PC-3 (cell line): ENCODE results near the gene SLC6A6. TPM values are rescaled to one million over a fixed set of nuclear protein-coding genes. Genes with fewer than 3 reads are reported as not detected.

Source experiments
- ATAC-seq: fragments of 200-7000 bp; cut with Tn5 transposase; 2 replicates; pipeline ENCODE4 v1.9.1; 2020; ENCODE audit warnings: mild to moderate bottlenecking, moderate library complexity
- BruUV-seq: library from RNA; stranded (reverse); fragments of 400-500 nt; replicated peaks from 2 replicates; lab custom pipeline; 2021; lab: Mats Ljungman, UMichigan
- CTCF ChIA-PET: fragments of 300-600 bp; sonication (Branson Sonifier 250); formaldehyde crosslinking; loops from one replicate; lab custom pipeline; 2022; ENCODE audit warnings: antibody characterized with exemption; lab: Charles Lee
- POLR2A ChIA-PET: fragments of 300-600 bp; sonication (Branson Sonifier 250); formaldehyde crosslinking; loops from one replicate; lab custom pipeline; 2022; ENCODE audit warnings: antibody characterized with exemption; ENCODE audit not compliant: unreplicated experiment; lab: Charles Lee
- DNase-seq: peaks from one replicate; pipeline ENCODE4 v3.0.0-alpha.2; 2015
- H2AFZ ChIP-seq: fragments of 300-600 bp; sonication (generic); 2 replicates; pipeline ENCODE4 v1.6.0; 2016; ENCODE audit warnings: antibody characterized with exemption, low read length
- H3F3A ChIP-seq: fragments of 300-600 bp; sonication (generic); one replicate; pipeline ENCODE4 v1.6.0; 2017; ENCODE audit warnings: antibody characterized with exemption, low read length, control low read depth, mild to moderate bottlenecking; ENCODE audit not compliant: unreplicated experiment
- H3K27ac ChIP-seq: fragments of 300-600 bp; sonication (generic); 2 replicates; pipeline ENCODE4 v1.5.1; 2016; ENCODE audit warnings: mild to moderate bottlenecking, low read length
- H3K27me3 ChIP-seq: fragments of 300-600 bp; sonication (generic); 2 replicates; pipeline ENCODE4 v1.6.1; 2016; ENCODE audit warnings: low read length, mixed read lengths
- H3K36me3 ChIP-seq: fragments of 300-600 bp; sonication (generic); 2 replicates; pipeline ENCODE4 v1.6.1; 2016; ENCODE audit warnings: low read depth, mixed run types, low read length, mixed read lengths
- H3K4me1 ChIP-seq: fragments of 300-600 bp; sonication (generic); 2 replicates; pipeline ENCODE4 v1.5.1; 2016; ENCODE audit warnings: low read length; ENCODE audit not compliant: insufficient read depth
- H3K4me2 ChIP-seq: fragments of 300-600 bp; sonication (generic); 2 replicates; pipeline ENCODE4 v1.6.0; 2016; ENCODE audit warnings: low read length
- H3K4me3 ChIP-seq: fragments of 300-600 bp; sonication (generic); 2 replicates; pipeline ENCODE4 v1.5.1; 2016; ENCODE audit warnings: mild to moderate bottlenecking, low read length, mixed read lengths
- H3K79me2 ChIP-seq: fragments of 300-600 bp; sonication (generic); 2 replicates; pipeline ENCODE4 v1.6.1; 2017; ENCODE audit warnings: low read length, mixed read lengths
- H3K9ac ChIP-seq: fragments of 300-600 bp; sonication (generic); 2 replicates; pipeline ENCODE4 v1.6.0; 2016; ENCODE audit warnings: mild to moderate bottlenecking, low read length
- H3K9me2 ChIP-seq: fragments of 300-600 bp; sonication (generic); replicated peaks from 2 replicates; pipeline ENCODE4 v1.6.1; 2016; ENCODE audit warnings: mixed run types, low read length, mixed read lengths
- H3K9me3 ChIP-seq: fragments of 300-600 bp; sonication (generic); 2 replicates; pipeline ENCODE4 v1.6.1; 2016; ENCODE audit warnings: low read length, mixed read lengths
- H4K20me1 ChIP-seq: fragments of 300-600 bp; sonication (generic); 2 replicates; pipeline ENCODE4 v1.6.1; 2016; ENCODE audit warnings: low read length, mixed read lengths
- CTCF ChIP-seq: fragments of 300-600 bp; sonication (generic); conservative IDR thresholded peaks from 2 replicates; pipeline ENCODE4 v1.5.1; 2017; ENCODE audit warnings: antibody characterized with exemption, low read depth, mild to moderate bottlenecking, low read length
- EZH2 ChIP-seq: fragments of 300-600 bp; sonication (generic); IDR thresholded peaks from one replicate; pipeline ENCODE4 v1.6.1; 2017; ENCODE audit warnings: antibody characterized with exemption, mild to moderate bottlenecking, low read length; ENCODE audit not compliant: unreplicated experiment
- EZH2phosphoT487 ChIP-seq: fragments of 300-600 bp; sonication (generic); IDR thresholded peaks from 2 replicates; pipeline ENCODE4 v1.6.1; 2018; ENCODE audit warnings: mild to moderate bottlenecking, antibody characterized with exemption, low read length, borderline replicate concordance
- intact Hi-C: fragments of 100-400 bp; cut with micrococcal nuclease; formaldehyde crosslinking; loops from 2 replicates; pipeline ENCODE4 v1.9.0; 2023
- total RNA-seq: library from RNA; depleted of rRNA; stranded (reverse); fragments of >200 nt; gene quantifications from 2 replicates; pipeline ENCODE4 v1.2.3, GENCODE V29; 2014

The SLC6A6 gene
- total RNA-seq, 1 experiment from 2014 or later, result 28.1 TPM

DNA sequence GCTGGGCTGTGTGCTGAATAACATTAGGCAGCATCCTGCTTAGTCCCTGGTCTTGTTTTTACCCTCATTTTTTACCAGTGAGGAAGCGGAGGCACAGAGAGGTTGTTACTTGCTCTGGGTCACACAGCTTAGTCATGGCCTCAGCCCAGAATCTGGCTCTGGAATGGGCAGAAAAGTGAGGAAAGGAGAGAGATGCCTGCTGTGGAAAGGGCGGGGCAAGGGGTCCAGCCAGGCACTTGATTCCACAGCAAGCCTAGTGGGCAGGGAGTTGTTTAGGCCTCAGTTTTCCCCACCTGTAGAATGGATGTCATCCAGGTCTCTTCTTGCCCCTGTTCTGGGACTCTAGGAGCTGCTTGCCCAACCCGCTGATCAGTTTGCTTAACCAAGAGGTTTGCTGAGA, 35.9 kb downstream of the SLC6A6 start:
- intact Hi-C loops, result no loop called here
- no peak overlapping the region for H3K9ac ChIP-seq
- H2AFZ ChIP-seq, result no peak overlapping the region
- no peaks in the 10 kb centered on the region for H3K9me2 ChIP-seq
- CTCF ChIA-PET, result no interaction called here
- no peaks in the 10 kb centered on the region for H3K27me3 ChIP-seq
- no peak overlapping the region for H3K27ac ChIP-seq
- BruUV-seq, result no TSS peak
- H3K79me2 ChIP-seq, result peaks cover 67% of the 10 kb centered on the region
- ATAC-seq (no peak), DNase-seq (no peak)
- H3K4me3 ChIP-seq, result no peak overlapping the region
- POLR2A ChIA-PET, result no interaction called here
- no peak overlapping the region for H3K4me2 ChIP-seq
- no peaks in the 10 kb centered on the region for H3F3A ChIP-seq
- H4K20me1 ChIP-seq, result 0 out of 2 replicates have a peak, but pooled peaks cover 5% of the 10 kb centered on the region
- TF ChIP-seq CTCF (no peak), EZH2 (no peak), EZH2phosphoT487 (no peak)
- H3K9me3 ChIP-seq, result no peaks in the 10 kb centered on the region
- no peaks in the 10 kb centered on the region for H3K36me3 ChIP-seq
- peaks cover 40% of the 10 kb centered on the region for H3K4me1 ChIP-seq

- H2AFZ ChIP-seq, result no peak overlapping the region
- no peaks in the 10 kb centered on the region for H3K27me3 ChIP-seq
- H3K79me2 ChIP-seq, result peaks cover 64% of the 10 kb centered on the region
- no peaks in the 10 kb centered on the region for H3K9me2 ChIP-seq
- ChIA-PET CTCF (no interaction called here), POLR2A (no interaction called here)
- no peaks in the 10 kb centered on the region for H3K9me3 ChIP-seq
- ATAC-seq, result no peak
- no peak overlapping the region for H3K4me2 ChIP-seq
- peaks cover 33% of the 10 kb centered on the region for H3K4me1 ChIP-seq
- no peak overlapping the region for H3K4me3 ChIP-seq
- no TSS peak for BruUV-seq
- no peak for DNase-seq
- no peak for TF ChIP-seq CTCF
- TF ChIP-seq EZH2, result no peak
- TF ChIP-seq EZH2phosphoT487, result no peak
- no peaks in the 10 kb centered on the region for H3F3A ChIP-seq
- H3K27ac ChIP-seq, result no peak overlapping the region
- 0 out of 2 replicates have a peak, but pooled peaks cover 5% of the 10 kb centered on the region for H4K20me1 ChIP-seq
- no peaks in the 10 kb centered on the region for H3K36me3 ChIP-seq
- no peak overlapping the region for H3K9ac ChIP-seq
- intact Hi-C loops, result no loop called here
Measured at GRCh38 chr3:14438929-14439328, 36.5 kb downstream of the SLC6A6 start.

DNA sequence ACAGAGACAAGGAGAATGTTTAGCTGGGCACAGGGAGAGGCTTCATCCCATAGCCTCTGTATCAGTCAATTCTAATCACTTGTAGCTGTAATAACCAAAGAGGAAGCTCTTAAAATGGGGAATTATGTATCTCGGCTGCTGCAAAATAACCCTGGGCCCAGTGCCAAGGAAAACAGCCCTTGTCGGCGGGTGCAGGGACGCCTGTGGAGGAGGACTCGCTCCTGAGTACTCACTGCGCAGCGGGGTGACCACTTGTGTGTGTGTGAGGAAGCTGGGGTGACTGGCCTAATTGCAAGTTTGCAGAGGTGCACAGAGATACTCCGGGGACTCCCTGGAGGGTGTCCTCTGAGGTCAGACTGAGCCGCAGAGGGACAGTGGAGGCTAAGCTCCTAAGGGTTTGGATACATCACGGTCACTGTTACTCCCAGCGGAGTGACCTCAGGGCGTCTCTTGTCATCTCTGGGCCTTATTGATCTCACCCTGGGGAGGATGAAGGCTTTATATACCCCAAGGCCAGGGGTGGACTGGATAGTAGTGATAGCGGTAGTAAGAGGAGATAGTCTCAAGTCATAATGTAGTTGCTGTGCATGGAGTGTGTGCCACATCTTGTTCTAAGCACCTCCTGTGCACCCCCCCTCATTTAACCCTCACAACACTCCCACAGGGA, 37.2 kb downstream of the SLC6A6 start:
- H3K27me3 ChIP-seq, result no peaks in the 10 kb centered on the region
- no peak overlapping the region for H3K27ac ChIP-seq
- H3K79me2 ChIP-seq, result peaks cover 60% of the 10 kb centered on the region
- TF ChIP-seq CTCF (no peak), EZH2phosphoT487 (no peak), EZH2 (no peak)
- H3K9me2 ChIP-seq, result no peaks in the 10 kb centered on the region
- intact Hi-C loops, result no loop called here
- ATAC-seq, result no peak
- POLR2A ChIA-PET, result no interaction called here
- no peak overlapping the region for H2AFZ ChIP-seq
- no peak for DNase-seq
- H3K9me3 ChIP-seq, result no peaks in the 10 kb centered on the region
- CTCF ChIA-PET, result no interaction called here
- BruUV-seq, result no TSS peak
- H3K4me3 ChIP-seq, result no peak overlapping the region
- no peaks in the 10 kb centered on the region for H3F3A ChIP-seq
- H3K36me3 ChIP-seq, result no peaks in the 10 kb centered on the region
- H3K4me2 ChIP-seq, result no peak overlapping the region
- H3K9ac ChIP-seq, result no peak overlapping the region
- H3K4me1 ChIP-seq, result peaks cover 26% of the 10 kb centered on the region
- H4K20me1 ChIP-seq, result 0 out of 2 replicates have a peak, but pooled peaks cover 5% of the 10 kb centered on the region
